SIG-M5 treated with dmso at 0.1 percent for 504 hours (cell line): Measurements from ENCODE around the gene HDAC1.
"Not testable (repeated sequence)": the region's sequence is repeated elsewhere in the genome, so short reads cannot be mapped to it uniquely, and the experiment has no call there.

Experiments
- DNase-seq: peaks from one replicate; lab custom pipeline; 2025; ENCODE audit not compliant: unreplicated experiment; lab: John Stamatoyannopoulos, UW

HDAC1 gene

DNA sequence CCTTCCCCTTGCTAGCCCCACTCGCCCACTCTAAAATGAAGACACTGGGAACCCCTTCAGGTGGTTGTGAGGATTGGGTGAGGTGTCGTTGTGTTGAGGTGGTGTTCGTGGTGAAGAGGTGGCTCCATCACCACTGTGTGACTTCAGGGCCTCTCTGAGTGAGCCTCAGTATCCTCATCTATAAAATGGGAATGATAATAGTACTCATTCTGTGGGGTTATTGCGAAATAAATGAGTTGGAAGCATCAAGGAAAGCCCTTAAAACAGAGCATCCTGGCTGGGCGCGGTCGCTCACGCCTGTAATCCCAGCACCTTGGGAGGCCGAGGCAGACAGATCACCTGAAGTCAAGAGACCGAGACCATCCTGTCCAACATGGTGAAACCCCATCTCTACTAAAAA is 50.8 kb downstream of the HDAC1 start:
- DNase-seq, result no peak

DNA sequence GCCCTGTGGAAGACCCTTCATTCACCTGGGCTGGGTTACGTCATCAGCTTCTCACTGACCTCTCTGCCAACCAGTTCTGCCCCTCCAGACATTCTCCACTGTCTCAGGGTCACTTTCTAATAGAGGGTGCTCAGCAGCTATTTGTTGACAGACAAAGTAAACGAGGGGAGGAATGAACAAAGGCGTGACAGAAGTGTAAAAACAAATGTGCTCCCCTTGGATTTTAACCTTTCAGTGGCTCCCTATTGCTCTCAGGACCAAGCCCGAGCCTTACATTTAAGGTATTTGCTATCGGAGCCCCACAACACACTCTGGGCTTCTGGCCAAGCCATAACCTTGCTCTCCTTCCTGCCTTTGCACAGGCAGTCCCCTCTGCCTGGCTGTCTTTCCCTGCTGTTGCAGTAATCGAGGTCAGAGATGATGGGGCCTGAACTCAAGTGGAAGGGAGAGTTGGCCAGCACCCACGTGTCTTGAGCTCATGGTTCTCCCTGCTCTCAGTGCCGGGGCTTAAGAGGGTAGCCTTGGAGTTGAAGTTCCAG is 53.5 kb downstream of the HDAC1 start:
- no peak for DNase-seq

DNA sequence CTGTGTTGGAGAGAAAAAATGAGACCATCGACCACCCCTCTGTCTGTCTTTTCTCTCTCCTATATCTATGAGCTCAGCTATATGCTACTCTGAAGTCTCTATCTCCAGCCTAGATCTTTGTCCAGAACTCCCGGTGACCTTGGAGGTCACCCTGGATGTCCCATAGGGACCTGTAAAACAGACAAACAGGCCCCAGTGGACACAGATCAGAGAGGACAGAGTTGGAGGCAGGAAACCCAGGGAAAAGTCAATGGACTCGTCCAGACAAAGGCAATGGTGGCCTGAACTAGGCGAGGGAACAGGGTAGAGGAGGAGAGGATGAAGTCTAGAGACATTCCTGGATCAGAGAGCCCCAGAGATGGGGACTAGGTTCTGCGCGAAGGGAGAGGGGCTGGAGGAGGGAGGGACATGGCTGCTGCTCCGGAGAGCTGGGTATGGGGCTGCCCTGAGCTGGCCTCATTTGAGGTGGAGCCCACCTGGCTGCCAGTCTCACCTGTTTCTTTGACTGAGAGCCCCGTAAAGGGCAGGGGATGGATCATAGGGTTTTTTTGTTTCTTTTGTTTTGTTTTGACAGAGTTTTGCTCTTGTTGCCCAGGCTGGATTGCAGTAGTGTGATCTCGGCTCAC is 54.8 kb downstream of the HDAC1 start:
- no peak for DNase-seq

DNA sequence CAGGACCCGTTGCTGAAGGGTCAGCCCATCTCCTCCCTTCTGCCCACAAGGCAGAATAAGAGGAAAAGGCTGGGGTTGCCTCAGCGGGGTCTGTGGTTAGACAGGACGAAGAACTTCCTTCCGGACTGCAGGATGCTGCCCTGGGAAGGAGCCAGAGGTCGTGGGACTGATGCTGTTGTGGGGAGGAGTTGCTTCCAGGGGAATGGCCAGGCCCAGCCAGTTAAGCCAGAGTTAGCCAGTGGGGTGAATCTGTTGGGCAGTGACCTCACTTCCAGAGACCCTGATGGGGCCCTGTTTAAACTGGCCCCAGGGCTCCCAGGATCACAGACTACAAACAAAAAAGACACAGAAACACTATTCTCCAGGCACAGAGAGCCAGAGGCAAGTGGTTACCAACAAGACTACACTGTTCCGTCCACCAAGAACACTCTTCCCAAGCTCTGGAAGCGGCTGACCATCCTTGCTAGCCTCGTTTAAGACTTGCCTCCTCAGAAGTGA is 57.4 kb downstream of the HDAC1 start:
- no peak for DNase-seq

DNA sequence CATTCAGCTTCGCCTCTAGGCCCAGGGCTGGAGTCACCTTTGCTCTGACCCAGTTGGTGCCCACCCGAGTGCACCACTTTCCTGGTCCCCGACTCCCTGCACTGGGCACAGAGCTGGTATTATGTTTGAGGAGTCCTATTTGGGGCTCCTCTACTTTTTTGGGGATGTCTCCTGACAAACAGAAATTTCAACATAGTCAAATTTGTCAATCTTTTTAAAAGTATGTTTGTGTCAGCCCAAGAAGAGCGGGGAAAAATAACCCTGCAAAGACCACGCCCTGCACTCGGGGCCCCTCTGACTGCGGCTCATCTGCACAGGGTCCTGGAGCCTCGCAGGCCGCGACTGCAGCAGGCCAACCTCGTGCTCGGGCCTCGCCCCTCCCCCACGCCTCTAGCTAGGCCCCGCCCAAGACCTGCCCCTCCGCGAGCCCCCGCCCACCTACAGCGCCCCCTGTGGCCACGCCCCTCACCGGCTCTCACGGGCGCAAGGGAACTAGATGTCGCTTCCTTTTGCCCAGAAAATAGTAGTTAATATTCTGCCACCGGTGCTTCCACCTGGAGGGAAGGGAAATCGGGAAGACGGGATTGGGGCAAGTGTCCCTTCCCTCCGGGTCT is 59.0 kb downstream of the HDAC1 start:
- peak; percentile 69 for DNase-seq

DNA sequence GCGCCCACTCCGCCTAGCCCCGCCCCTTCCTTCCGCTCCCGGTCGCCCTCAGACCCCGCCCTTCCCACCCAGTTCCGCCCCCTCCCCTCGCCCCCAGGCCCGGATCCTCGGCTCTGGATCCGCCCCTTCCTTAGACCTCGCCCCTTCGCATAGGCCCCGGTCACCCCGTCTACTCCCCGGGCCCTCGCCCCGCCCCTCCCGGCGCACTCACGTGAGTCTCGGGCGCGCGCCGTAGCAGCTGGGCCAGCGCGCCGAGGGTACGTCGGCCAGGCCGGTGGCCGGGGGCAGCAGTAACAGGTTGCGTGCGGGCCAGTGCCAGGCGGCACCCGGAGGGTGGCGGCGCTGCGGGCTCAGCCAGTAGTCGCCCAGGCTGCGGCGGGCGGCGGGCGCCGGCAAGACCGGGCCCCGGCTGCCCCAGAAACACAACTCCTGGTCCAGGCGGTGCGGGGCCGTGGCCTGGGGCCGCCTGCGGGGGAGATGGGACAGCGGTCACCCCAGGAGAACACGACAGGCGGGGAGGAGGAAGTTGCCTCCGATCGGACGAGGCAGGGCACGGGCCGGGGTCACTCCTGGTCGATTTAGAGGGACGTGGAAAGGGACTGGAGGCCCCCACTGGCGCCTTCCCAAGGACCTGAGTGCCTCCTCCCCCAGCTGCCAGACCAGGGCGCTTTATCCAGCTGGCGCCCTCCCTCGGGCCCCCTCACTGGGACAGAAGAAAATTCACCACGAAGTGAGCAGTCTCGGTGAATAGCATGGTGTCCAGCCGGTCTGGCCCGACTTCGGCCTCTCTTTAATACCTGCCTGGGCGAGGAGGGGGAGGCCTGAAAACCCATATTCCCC is 59.7 kb downstream of the HDAC1 start:
- peak; percentile 85 for DNase-seq

DNA sequence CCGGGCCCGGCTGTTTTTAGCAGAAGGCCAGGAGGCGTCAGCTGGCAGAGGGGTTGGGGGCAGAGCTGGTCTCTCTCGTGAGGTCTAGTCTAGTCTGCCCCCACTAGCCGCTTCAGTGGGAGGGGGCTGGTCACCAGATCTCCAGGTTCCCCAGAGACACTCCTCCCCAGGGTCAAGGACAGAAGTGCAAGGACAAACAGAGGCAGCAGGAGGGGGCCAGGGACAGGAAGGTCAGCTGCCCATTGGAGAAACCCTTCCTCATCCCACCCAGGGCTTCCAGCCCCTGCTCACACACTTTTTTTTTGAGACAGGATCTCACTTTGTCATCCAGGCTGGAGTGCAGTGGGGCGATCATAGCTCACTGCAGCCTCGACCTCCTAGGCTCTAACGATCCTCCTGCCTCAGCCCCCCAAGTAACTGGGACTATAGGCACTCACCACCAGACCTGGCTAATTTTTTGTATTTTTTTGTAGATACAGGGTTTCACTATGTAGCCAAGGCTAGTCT is 60.4 kb downstream of the HDAC1 start:
- no peak for DNase-seq

DNA sequence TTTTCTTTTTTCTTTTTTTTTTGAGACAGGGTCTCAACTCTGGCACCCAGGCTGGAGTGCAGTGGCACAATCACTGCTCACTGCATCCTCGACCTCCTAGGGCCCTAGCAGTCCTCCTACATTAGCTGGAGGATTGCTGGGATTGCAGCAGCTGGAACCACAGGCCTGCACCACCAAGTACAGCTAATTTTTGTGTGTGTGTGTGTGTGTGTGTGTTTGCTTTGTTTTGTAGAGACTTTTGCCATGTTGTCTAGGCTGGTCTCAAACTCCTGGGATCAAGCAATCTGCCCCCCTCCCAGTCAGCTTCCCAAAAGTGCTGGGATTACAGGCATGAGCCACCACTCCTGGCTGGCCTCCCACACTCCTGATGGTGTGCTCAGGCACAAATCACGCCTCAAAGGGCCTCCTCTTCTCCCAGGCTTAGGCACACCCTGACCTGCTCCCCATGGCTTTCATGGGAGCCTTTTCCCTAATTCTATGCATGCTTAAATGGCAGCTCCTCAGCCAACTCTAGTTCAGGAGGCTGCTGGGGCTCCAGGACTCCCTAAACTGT is 61.0 kb downstream of the HDAC1 start:
- DNase-seq, result no peak

DNA sequence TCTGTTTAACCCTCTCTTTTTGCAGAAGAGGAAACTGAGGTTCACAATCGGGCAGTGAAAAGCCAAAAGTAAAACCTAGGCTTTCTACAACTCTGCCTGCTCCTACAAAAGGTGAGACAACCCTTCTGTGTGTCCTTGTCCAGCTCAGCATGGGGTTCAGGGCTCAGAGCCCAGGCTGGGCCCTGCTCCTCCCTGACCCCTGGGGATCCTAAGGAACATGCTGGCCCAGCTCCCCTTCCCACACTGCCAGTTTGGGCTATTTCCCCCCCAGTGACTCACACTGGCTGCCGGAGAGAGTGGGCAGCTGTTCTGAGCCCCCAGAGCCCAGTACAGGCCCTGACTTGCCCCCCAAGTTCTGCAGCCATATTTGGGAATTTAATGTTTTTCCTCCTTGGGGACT is 61.5 kb downstream of the HDAC1 start:
- DNase-seq, result no peak

DNA sequence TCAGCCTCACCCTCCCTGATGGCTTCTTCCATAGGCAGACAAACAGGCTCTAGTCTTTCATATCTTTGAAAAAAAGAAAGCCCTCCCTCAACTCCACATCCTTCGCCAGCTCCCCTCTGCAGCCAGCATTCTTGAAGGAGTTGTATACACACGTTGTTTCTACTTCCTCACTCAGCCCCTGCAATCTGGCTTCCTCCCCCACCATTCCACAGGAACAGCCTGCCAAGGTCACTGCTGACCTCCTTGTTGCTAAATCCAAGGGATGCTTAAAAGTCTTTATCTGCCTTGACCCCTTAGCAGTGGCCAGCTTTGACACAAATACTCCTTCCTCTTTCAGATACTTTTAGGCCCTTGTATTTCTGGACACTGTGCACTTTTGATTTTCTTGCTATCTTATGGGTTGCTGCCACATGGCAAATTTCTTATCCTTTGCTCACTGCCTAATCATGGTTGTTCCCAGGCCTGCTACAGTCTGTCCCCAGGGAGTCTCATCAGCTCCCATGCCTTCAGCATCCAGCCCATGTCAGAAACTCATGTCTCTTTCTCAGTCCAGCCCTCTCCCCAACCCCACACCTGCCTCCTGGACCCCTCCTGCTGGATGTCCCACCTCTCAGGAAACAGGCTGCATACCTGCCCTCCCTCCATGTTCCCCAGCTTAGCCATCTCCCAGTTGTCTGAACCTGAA is 62.1 kb downstream of the HDAC1 start:
- no peak for DNase-seq

DNA sequence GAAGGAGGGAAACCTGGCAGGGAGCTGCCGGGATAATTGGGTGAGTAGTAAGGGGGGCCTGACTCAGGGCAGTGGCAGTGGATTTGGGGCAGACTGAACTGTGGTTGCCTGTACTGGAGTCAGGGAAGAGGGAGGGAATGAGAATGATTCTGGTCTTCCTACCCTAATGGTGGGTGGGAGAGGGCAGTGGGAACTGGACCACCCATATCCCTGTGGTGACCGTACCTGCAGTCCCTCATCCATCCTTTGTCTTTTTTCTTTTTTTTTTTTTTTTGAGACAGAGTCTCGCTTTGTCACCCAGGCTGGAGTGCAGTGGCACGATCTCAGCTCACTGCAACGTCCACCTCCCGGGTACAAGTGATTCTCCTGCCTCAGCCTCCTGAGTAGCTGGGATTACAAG is 63.9 kb downstream of the HDAC1 start:
- not testable (repeated sequence) for DNase-seq

DNA sequence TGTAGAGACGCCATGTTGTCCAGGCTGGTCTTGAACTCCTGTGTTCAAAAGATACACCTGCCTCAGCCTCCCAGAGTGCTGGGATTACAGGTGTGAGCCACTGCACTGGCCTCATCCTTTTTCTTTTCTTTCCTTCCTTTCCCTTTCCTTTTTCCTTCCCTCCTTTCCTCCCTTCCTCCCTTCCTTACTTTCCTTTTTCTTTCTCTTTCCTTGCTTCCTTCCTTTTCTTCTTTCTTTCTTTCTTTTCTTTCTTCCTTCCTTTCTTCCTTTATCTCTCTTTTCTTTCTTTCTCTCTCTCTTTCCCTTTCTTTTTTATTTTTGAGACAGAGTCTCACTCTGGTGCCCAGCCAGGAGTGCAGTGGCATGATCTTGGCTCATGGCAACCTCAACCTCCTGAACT is 64.6 kb downstream of the HDAC1 start:
- DNase-seq, result no peak

DNA sequence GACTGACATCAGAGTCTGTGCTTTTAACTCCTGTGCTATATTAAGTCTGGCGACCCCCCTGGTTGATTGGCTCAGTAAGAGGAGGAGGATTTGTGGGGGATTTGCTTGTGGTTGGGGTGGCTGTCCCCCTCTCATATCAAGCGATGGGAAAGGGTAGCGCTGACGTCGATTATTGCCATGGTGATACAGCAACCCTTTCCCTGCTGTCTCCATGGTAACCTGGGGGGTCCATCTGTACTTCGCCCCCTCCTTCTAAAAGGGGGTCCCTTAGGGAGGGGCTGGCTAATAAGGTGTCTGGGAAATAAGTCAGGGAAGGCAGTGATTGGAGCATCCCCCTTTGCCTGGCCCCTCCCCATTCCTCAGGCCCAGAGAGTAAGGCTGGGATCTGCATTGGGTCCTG is 65.7 kb downstream of the HDAC1 start:
- DNase-seq, result no peak

DNA sequence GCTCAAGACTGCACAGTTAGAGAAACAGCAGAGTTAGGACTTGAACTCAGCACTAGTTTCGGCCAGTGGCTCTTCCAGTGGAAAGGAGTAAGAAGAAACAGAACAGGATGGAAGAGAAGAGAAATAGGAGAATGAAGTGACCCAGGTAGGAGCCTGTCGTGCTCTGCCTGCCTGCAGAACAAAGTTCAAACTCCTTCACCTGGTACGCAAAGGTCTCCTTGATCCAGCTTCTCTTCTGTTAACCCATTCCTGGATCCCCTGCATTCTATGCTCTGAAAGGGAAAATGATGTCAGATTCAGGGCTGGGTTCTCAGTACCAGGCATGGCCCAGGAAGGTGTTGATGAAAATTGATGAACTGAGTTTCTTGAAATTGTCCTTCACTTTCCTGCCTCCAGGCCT is 66.6 kb downstream of the HDAC1 start:
- no peak for DNase-seq

DNA sequence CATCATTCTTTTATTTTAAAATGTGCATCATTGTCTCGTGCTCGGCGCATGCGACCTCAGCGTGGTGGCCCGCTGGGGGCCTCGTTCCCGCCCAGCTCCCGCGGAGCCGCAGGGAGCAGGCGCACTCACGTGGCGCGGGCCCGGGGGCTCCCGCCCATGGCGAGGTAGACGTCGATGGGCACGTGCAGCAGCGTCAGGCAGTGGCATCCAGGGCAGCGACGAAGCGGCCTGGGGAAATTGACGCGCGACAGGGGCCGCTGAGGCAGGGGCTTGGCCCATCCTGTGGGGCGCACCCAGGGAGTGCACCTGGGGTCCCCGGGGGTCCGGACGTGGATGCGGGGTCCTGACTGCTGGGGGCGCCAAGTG is 69.4 kb downstream of the HDAC1 start:
- no peak for DNase-seq

DNA sequence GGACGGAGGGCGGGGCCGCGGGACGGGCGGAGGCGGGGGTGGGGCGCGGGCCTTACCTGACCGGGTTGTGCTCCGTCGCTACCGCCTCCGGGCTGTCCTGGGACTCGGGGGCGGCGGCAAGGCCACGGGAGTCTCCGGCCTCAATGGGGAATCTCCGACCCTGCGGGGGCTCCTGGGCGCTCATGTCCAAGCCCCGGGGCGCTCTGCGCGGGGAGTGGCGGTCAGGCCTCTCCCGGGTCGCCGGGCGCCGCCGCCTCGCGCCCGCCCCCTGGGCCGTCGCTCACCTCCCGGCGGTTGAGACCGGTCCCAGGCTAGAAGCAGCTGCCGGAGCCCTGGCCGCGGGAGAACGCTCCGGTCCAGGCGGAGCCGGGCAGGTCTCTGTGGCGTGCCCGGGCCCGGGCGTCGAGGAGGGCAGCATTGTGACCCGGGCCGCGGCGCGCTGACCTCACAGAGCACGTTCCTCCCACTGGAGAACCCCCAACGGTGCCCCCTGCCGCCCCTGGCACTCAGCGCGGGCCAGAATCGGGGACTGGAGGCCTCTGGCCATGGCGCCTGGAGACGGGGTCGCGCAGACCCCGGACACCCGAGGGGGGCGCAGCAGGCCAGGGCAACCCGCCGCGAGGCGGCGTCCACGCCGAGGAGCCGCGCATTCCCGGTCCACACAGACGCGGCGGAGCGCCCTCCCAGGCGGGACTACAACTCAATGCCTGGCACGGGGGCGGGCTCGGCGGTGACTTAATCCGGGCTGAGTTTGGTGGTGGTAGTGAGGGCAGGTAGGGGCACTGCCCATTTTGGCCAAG is 70.0 kb downstream of the HDAC1 start:
- no peak for DNase-seq

DNA sequence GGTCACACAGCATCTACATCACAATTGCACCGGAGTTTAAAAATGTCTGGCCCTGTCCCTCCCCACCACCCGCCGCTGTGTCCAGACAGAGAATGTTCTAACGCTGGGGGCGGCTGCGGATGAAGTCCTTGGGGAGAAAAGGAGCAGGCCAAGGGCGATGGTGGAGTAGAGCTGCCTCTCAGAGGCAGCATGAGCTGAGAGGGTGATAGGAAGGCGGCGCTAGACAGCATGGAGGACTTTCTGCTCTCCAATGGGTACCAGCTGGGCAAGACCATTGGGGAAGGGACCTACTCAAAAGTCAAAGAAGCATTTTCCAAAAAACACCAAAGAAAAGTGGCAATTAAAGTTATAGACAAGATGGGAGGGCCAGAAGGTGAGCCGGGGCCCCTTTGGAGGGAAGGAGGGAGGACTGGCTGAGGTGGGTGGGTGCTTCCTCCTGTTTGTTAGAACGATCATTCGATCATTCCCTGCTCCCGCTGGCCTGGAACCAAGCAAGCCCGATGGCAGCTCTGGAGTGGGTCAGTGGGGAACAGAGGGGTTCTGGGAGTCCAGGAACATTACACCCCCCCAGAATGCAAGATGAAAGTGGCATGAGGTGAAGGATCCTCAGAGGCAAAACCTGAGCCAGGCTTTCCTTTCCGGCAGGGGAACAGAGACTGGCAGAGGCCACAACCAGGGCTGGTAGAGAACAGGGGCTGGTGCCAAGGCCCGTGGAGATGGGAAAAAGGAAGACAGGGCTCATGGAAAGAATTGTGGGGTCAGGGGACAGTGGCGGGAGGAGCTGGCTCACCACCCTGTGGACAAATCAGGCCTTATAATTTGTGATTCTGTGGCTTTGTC is 70.8 kb downstream of the HDAC1 start, which contains the start of the genes FAM229A and TSSK3:
TSS of gene FAM229A (minus strand) at position 12 of the 840 bp plus-strand sequence. CDS start 394 bp downstream, outside the sequence.
TSS of gene TSSK3 (plus strand) at position 66 of the 840 bp plus-strand sequence. CDS start at position 229, 163 bp downstream.
- DNase-seq, result no peak

DNA sequence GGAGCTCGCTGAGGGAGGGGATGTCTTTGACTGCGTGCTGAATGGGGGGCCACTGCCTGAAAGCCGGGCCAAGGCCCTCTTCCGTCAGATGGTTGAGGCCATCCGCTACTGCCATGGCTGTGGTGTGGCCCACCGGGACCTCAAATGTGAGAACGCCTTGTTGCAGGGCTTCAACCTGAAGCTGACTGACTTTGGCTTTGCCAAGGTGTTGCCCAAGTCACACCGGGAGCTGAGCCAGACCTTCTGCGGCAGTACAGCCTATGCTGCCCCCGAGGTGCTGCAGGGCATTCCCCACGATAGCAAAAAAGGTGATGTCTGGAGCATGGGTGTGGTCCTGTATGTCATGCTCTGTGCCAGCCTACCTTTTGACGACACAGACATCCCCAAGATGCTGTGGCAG is 71.8 kb downstream of the HDAC1 start:
- DNase-seq, result no peak

DNA sequence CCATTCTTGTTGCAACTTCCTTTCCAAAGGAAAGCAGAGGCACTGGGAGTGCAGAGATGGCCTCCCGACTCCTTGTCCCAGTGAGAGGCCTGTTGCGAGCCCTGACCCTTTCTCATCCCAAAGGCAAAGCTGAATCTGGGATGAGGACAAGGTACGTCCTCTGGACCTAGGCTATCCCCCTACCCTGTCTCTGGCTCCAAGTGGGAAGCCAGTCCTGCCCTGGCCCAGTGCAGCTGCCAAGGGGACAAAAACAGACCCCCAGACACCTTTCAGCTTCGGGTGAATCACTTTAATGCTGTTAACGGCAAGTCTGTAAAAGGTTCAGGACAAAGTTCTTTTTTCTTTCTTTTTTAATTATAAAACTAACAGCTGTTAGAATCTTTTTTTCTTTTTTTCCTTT is 73.0 kb downstream of the HDAC1 start:
- DNase-seq, result no peak
